Loucy (cell line): ENCODE measurements around the gene HAUS3.

ENCODE experiments used
- EZH2phosphoT487 ChIP-seq: fragments of 200-600 bp; IDR thresholded peaks from 2 replicates; pipeline ENCODE4 v1.6.1; 2018; ENCODE audit warnings: antibody characterized with exemption, mild to moderate bottlenecking, moderate library complexity, borderline replicate concordance
- TF ChIP-seq, protein P1 (sequence below): fragments of 200-600 bp; sonication (generic); conservative IDR thresholded peaks from 2 replicates; pipeline ENCODE4 v1.5.1; 2014; ENCODE audit warnings: mild to moderate bottlenecking, antibody characterized with exemption, low read length

DNA sequence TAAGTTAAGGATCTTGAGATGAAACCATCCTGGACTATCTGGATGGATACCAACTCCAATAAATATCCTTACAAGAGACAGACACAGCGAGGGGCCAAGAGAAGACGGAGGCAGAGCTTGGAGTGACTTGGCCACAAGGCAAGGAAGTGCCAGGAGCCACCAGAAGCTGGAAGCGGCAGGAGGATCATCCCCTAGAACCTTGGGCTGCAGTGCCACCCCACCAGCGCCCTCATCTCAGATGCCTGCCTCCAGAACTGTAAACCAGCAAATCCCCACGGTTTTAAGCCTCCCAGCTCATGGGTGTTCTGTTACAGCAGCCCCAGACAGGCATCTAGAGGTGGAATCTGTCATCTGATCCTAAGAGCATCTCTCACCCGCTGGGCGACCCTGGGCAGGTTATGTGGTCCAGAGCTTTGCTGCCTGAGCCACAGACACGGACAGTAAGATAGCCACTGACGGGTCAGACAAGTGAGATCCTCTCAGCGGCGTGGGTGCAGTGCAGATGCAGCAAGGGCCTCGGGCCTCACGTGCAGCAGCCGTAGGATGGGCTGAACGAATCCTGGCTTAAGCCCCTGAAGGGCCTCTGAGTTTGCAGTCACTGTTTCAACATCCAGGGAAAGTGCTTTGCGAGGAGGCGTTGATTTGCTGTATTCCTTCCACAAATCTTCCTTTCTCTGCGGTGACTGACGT lies 45.1 kb upstream of the HAUS3 start:
- TF ChIP-seq, protein P1, sequence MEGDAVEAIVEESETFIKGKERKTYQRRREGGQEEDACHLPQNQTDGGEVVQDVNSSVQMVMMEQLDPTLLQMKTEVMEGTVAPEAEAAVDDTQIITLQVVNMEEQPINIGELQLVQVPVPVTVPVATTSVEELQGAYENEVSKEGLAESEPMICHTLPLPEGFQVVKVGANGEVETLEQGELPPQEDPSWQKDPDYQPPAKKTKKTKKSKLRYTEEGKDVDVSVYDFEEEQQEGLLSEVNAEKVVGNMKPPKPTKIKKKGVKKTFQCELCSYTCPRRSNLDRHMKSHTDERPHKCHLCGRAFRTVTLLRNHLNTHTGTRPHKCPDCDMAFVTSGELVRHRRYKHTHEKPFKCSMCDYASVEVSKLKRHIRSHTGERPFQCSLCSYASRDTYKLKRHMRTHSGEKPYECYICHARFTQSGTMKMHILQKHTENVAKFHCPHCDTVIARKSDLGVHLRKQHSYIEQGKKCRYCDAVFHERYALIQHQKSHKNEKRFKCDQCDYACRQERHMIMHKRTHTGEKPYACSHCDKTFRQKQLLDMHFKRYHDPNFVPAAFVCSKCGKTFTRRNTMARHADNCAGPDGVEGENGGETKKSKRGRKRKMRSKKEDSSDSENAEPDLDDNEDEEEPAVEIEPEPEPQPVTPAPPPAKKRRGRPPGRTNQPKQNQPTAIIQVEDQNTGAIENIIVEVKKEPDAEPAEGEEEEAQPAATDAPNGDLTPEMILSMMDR = no peak
- no peak for TF ChIP-seq EZH2phosphoT487
